NT2/D1 (cell line): ENCODE results near the gene LRP11.

Source experiments
- DNase-seq: peaks from one replicate; pipeline ENCODE4 v3.0.0-alpha.2; 2011; ENCODE audit warnings: low read depth, low spot score
- H3K27me3 ChIP-seq: 2 replicates; pipeline ENCODE4 v1.6.0; 2011; ENCODE audit warnings: mild to moderate bottlenecking; ENCODE audit not compliant: insufficient read length, insufficient read depth
- H3K36me3 ChIP-seq: 2 replicates; pipeline ENCODE4 v1.6.1; 2011; ENCODE audit warnings: mild to moderate bottlenecking, low read length, mixed read lengths; ENCODE audit not compliant: insufficient read depth, insufficient read length
- H3K4me1 ChIP-seq: 2 replicates; pipeline ENCODE4 v1.5.1; 2011; ENCODE audit not compliant: insufficient read depth, insufficient read length
- H3K4me3 ChIP-seq: 2 replicates; pipeline ENCODE4 v1.5.1; 2011; ENCODE audit warnings: low read depth; ENCODE audit not compliant: insufficient read length
- H3K9ac ChIP-seq: 2 replicates; pipeline ENCODE4 v1.6.0; 2011; ENCODE audit warnings: low read depth; ENCODE audit not compliant: insufficient read length
- H3K9me3 ChIP-seq: 2 replicates; pipeline ENCODE4 v1.5.1; 2011; ENCODE audit warnings: mild to moderate bottlenecking, low read length; ENCODE audit not compliant: insufficient read depth
- SUZ12 ChIP-seq: IDR thresholded peaks from 2 replicates; pipeline ENCODE4 v1.6.1; 2011; ENCODE audit not compliant: insufficient read length, insufficient read depth; ENCODE audit errors: extremely low read depth
- YY1 ChIP-seq: IDR thresholded peaks from 2 replicates; pipeline ENCODE4 v1.6.1; 2011; ENCODE audit not compliant: insufficient read length, insufficient read depth
- ZNF274 ChIP-seq: IDR thresholded peaks from 2 replicates; pipeline ENCODE4 v1.6.1; 2011; ENCODE audit warnings: mild to moderate bottlenecking, low read depth, low read length

The LRP11 gene

GRCh38 chr6:149907317-149907716 lies 43.2 kb upstream of the LRP11 start:
- H3K36me3 ChIP-seq = no peaks in the 10 kb centered on the region
- TF ChIP-seq ZNF274 = no peak
- no peak for TF ChIP-seq SUZ12
- TF ChIP-seq YY1 = no peak
- no peak overlapping the region for H3K9ac ChIP-seq
- no peak for DNase-seq
- peaks cover 22% of the 10 kb centered on the region; the same call in 1 of the 2 replicates for H3K9me3 ChIP-seq
- no peaks in the 10 kb centered on the region for H3K27me3 ChIP-seq
- no peak overlapping the region for H3K4me3 ChIP-seq
- H3K4me1 ChIP-seq = peaks cover 5% of the 10 kb centered on the region

- H3K9me3 ChIP-seq = peaks cover 22% of the 10 kb centered on the region; the same call in 1 of the 2 replicates
- no peak for DNase-seq
- no peaks in the 10 kb centered on the region for H3K36me3 ChIP-seq
- TF ChIP-seq SUZ12 (no peak), ZNF274 (no peak), YY1 (no peak)
- H3K9ac ChIP-seq = no peak overlapping the region
- no peaks in the 10 kb centered on the region for H3K27me3 ChIP-seq
- peaks cover 5% of the 10 kb centered on the region for H3K4me1 ChIP-seq
- H3K4me3 ChIP-seq = no peak overlapping the region
Observed at GRCh38 chr6:149906405-149906804, 42.2 kb upstream of the LRP11 start.

- H3K4me1 ChIP-seq = peaks cover 5% of the 10 kb centered on the region
- TF ChIP-seq SUZ12 = no peak
- TF ChIP-seq YY1 = no peak
- TF ChIP-seq ZNF274 = no peak
- no peak for DNase-seq
- no peaks in the 10 kb centered on the region for H3K36me3 ChIP-seq
- no peak overlapping the region for H3K9ac ChIP-seq
- H3K9me3 ChIP-seq = peaks cover 22% of the 10 kb centered on the region; the same call in 1 of the 2 replicates
- H3K4me3 ChIP-seq = no peak overlapping the region
- no peaks in the 10 kb centered on the region for H3K27me3 ChIP-seq
Observed at GRCh38 chr6:149905911-149906371, 41.8 kb upstream of the LRP11 start.

GRCh38 chr6:149905371-149905910 lies 41.3 kb upstream of the LRP11 start:
- Histone ChIP-seq H3K36me3 (no peaks in the 10 kb centered on the region), H3K4me3 (no peak overlapping the region), H3K4me1 (peaks cover 5% of the 10 kb centered on the region), H3K9me3 (peaks cover 22% of the 10 kb centered on the region; the same call in 1 of the 2 replicates), H3K9ac (no peak overlapping the region), H3K27me3 (no peaks in the 10 kb centered on the region)
- TF ChIP-seq SUZ12 = no peak
- TF ChIP-seq YY1 = no peak
- TF ChIP-seq ZNF274 = no peak
- DNase-seq = no peak

GRCh38 chr6:149904661-149905370 lies 40.7 kb upstream of the LRP11 start:
- H3K9ac ChIP-seq = no peak overlapping the region
- no peak overlapping the region for H3K4me3 ChIP-seq
- no peaks in the 10 kb centered on the region for H3K36me3 ChIP-seq
- peaks cover 18% of the 10 kb centered on the region; the same call in 1 of the 2 replicates for H3K9me3 ChIP-seq
- TF ChIP-seq YY1 = no peak
- TF ChIP-seq SUZ12 = no peak
- no peak for TF ChIP-seq ZNF274
- H3K4me1 ChIP-seq = peaks cover 5% of the 10 kb centered on the region
- H3K27me3 ChIP-seq = no peaks in the 10 kb centered on the region
- DNase-seq = no peak

- TF ChIP-seq YY1 = no peak
- TF ChIP-seq SUZ12 = no peak
- TF ChIP-seq ZNF274 = no peak
- Histone ChIP-seq H3K27me3 (no peaks in the 10 kb centered on the region), H3K36me3 (no peaks in the 10 kb centered on the region), H3K9me3 (peaks cover 12% of the 10 kb centered on the region; the same call in 1 of the 2 replicates), H3K9ac (no peak overlapping the region), H3K4me3 (no peak overlapping the region), H3K4me1 (peaks cover 5% of the 10 kb centered on the region)
- DNase-seq = no peak
Observed at GRCh38 chr6:149903938-149904611, 39.9 kb upstream of the LRP11 start.

- no peak for DNase-seq
- H3K4me3 ChIP-seq = no peak overlapping the region
- TF ChIP-seq YY1 (no peak), ZNF274 (no peak), SUZ12 (no peak)
- H3K27me3 ChIP-seq = no peaks in the 10 kb centered on the region
- peaks cover 5% of the 10 kb centered on the region for H3K4me1 ChIP-seq
- no peaks in the 10 kb centered on the region for H3K36me3 ChIP-seq
- H3K9me3 ChIP-seq = no peaks in the 10 kb centered on the region
- H3K9ac ChIP-seq = no peak overlapping the region
Observed at GRCh38 chr6:149901444-149902140, 37.4 kb upstream of the LRP11 start.
